WTC11 (cell line): ENCODE measurements around the gene CCR1. TPM values are rescaled to one million over a fixed set of nuclear protein-coding genes. Genes with fewer than 3 reads are reported as not detected.
"Not testable (repeated sequence)": the region's sequence is repeated elsewhere in the genome, so short reads cannot be mapped to it uniquely, and the experiment has no call there.

Source experiments
- ATAC-seq: fragments of 200-7000 bp; cut with Tn5 transposase; 2 replicates; pipeline ENCODE4 v1.10.0; 2021; ENCODE audit warnings: mild to moderate bottlenecking, moderate library complexity
- CTCF ChIA-PET: fragments of 300-600 bp; sonication (Branson Sonifier 250); formaldehyde crosslinking; loops from one replicate; lab custom pipeline; 2021; ENCODE audit warnings: antibody characterized with exemption; lab: Charles Lee
- POLR2A ChIA-PET: fragments of 350-600 bp; sonication (Branson Sonifier 250); formaldehyde crosslinking; loops from one replicate; lab custom pipeline; 2021; ENCODE audit warnings: antibody characterized with exemption; lab: Charles Lee
- DNase-seq: peaks from one replicate; pipeline ENCODE4 v3.0.0; 2021; ENCODE audit warnings: low spot score
- H3K27ac Mint-ChIP-seq: 2 replicates; pipeline ENCODE4 v1.8.0; 2021; ENCODE audit warnings: mixed read lengths
- H3K27me3 Mint-ChIP-seq: 2 replicates; pipeline ENCODE4 v1.8.0; 2021; ENCODE audit warnings: low read depth, mild to moderate bottlenecking, moderate library complexity, mixed read lengths
- H3K36me3 Mint-ChIP-seq: 2 replicates; pipeline ENCODE4 v1.8.0; 2021; ENCODE audit warnings: mixed read lengths
- H3K4me1 Mint-ChIP-seq: 2 replicates; pipeline ENCODE4 v1.8.0; 2022; ENCODE audit warnings: mixed read lengths
- H3K4me3 Mint-ChIP-seq: 2 replicates; pipeline ENCODE4 v1.8.0; 2021; ENCODE audit warnings: mild to moderate bottlenecking, moderate library complexity, mixed read lengths
- H3K9me3 Mint-ChIP-seq: 2 replicates; pipeline ENCODE4 v1.8.0; 2021; ENCODE audit warnings: mixed read lengths
- AFF4 ChIP-seq: sonication (generic); formaldehyde crosslinking; IDR thresholded peaks from 2 replicates; pipeline ENCODE4 v1.8.1; 2023; ENCODE audit warnings: mild to moderate bottlenecking, missing genetic modification reagents, borderline replicate concordance
- ARID4B ChIP-seq: sonication (generic); formaldehyde crosslinking; IDR thresholded peaks from 2 replicates; pipeline ENCODE4 v1.8.0; 2023; ENCODE audit warnings: missing genetic modification reagents, mild to moderate bottlenecking, borderline replicate concordance
- CREB1 ChIP-seq: sonication (generic); formaldehyde crosslinking; IDR thresholded peaks from 2 replicates; pipeline ENCODE4 v1.8.0; 2023; ENCODE audit warnings: mild to moderate bottlenecking, missing genetic modification reagents
- ERG ChIP-seq: fragments of 250-450 bp; sonication (Bioruptor Pico); IDR thresholded peaks from 2 replicates; pipeline ENCODE4 v1.8.0; 2021; ENCODE audit warnings: mild to moderate bottlenecking
- HMGXB4 ChIP-seq: sonication (generic); formaldehyde crosslinking; IDR thresholded peaks from 2 replicates; pipeline ENCODE4 v1.8.1; 2023; ENCODE audit warnings: mild to moderate bottlenecking, moderate library complexity, missing genetic modification reagents
- NFATC4 ChIP-seq: fragments of 250-450 bp; sonication (Bioruptor Pico); IDR thresholded peaks from 2 replicates; pipeline ENCODE4 v1.9.0; 2021; ENCODE audit warnings: mild to moderate bottlenecking
- NFE2L1 ChIP-seq: sonication (generic); formaldehyde crosslinking; IDR thresholded peaks from 2 replicates; pipeline ENCODE4 v1.8.1; 2023; ENCODE audit warnings: missing genetic modification reagents
- NFYB ChIP-seq: sonication (generic); formaldehyde crosslinking; conservative IDR thresholded peaks from 2 replicates; pipeline ENCODE4 v1.8.0; 2022; ENCODE audit warnings: low read depth, missing genetic modification reagents
- NR2C2 ChIP-seq: sonication (generic); formaldehyde crosslinking; IDR thresholded peaks from 2 replicates; pipeline ENCODE4 v1.8.0; 2022; ENCODE audit warnings: mild to moderate bottlenecking, missing genetic modification reagents
- RELA ChIP-seq: sonication (generic); formaldehyde crosslinking; IDR thresholded peaks from 2 replicates; pipeline ENCODE4 v1.8.1; 2022; ENCODE audit warnings: missing genetic modification reagents, mild to moderate bottlenecking, borderline replicate concordance
- SMAD4 ChIP-seq: sonication (generic); formaldehyde crosslinking; IDR thresholded peaks from 2 replicates; pipeline ENCODE4 v1.8.0; 2022; ENCODE audit warnings: mild to moderate bottlenecking, missing genetic modification reagents
- STAT6 ChIP-seq: sonication (generic); formaldehyde crosslinking; conservative IDR thresholded peaks from 2 replicates; pipeline ENCODE4 v1.8.1; 2023; ENCODE audit warnings: mild to moderate bottlenecking, low read depth, missing genetic modification reagents, moderate library complexity
- ZNF317 ChIP-seq: sonication (generic); formaldehyde crosslinking; IDR thresholded peaks from 2 replicates; pipeline ENCODE4 v1.8.1; 2023; ENCODE audit warnings: low read depth, mild to moderate bottlenecking, moderate library complexity, missing genetic modification reagents, borderline replicate concordance
- total RNA-seq: library from RNA; stranded (reverse); gene quantifications from 3 replicates; pipeline ENCODE4 v1.2.3, GENCODE V29; 2021

CCR1 gene
- total RNA-seq, 1 experiment from 2014 or later, result not detected

- TF ChIP-seq ZNF317 (CRISPR knock-in tag), result no peak
Observed at GRCh38 chr3:46209053-46209452, 940 bp upstream of the CCR1 start (continued).

- POLR2A ChIA-PET, result not testable (repeated sequence)
- CTCF ChIA-PET, result interaction anchor here (0.5 to 3.6 kb wide), 27 partner anchors 9 to 269 kb away, joined by 3 to 36 read pairs (median 6); partner anchors contain the start of gene CCR5
Observed at GRCh38 chr3:46207514-46207913, 599 bp downstream of the CCR1 start.

GRCh38 chr3:46206282-46207015, 1.7 kb downstream of the CCR1 start:
- DNase-seq (no peak), ATAC-seq (no peak)
- Mint-ChIP-seq H3K9me3 (peaks cover 4% of the 10 kb centered on the region; the same call in 1 of the 2 replicates), H3K27me3 (no peaks in the 10 kb centered on the region), H3K4me3 (no peak overlapping the region), H3K27ac (no peak overlapping the region), H3K4me1 (peaks cover 15% of the 10 kb centered on the region), H3K36me3 (no peaks in the 10 kb centered on the region)
- TF ChIP-seq HMGXB4 (CRISPR knock-in tag), result no peak
- TF ChIP-seq NFE2L1 (CRISPR knock-in tag), result no peak
- no peak for TF ChIP-seq ARID4B (CRISPR knock-in tag)
- no peak for TF ChIP-seq RELA (CRISPR knock-in tag)
- no peak for TF ChIP-seq NR2C2 (CRISPR knock-in tag)
- no peak for TF ChIP-seq STAT6 (CRISPR knock-in tag)
- CTCF ChIA-PET, result interaction anchor here (1.7 to 3.6 kb wide), 2 partner anchors 125 to 172 kb away, joined by 6 to 17 read pairs; no protein-coding TSS in a partner anchor
- POLR2A ChIA-PET, result no interaction called here

More at GRCh38 chr3:46207514-46207913, 599 bp downstream of the CCR1 start:
- DNase-seq, H3K4me3 Mint-ChIP-seq, H3K9me3 Mint-ChIP-seq, ATAC-seq, H3K36me3 Mint-ChIP-seq, H3K27ac Mint-ChIP-seq, H3K27me3 Mint-ChIP-seq: not testable (repeated sequence)
- H3K4me1 Mint-ChIP-seq, result peaks cover 15% of the 10 kb centered on the region

GRCh38 chr3:46205286-46205960, 2.7 kb downstream of the CCR1 start:
- H3K4me3 Mint-ChIP-seq, result no peak overlapping the region
- no peak overlapping the region for H3K27ac Mint-ChIP-seq
- H3K4me1 Mint-ChIP-seq, result peaks cover 15% of the 10 kb centered on the region
- no peak for TF ChIP-seq ERG (CRISPR knock-in tag)
- no peak for TF ChIP-seq SMAD4 (CRISPR knock-in tag)
- no peak for TF ChIP-seq CREB1 (CRISPR knock-in tag)
- TF ChIP-seq NFATC4 (CRISPR knock-in tag), result no peak
- no peak for TF ChIP-seq AFF4 (CRISPR knock-in tag)
- TF ChIP-seq NFYB (CRISPR knock-in tag), result no peak
- DNase-seq, result no peak
- CTCF ChIA-PET, result interaction anchor here (1.2 kb wide), 1 partner anchor 267 kb away, joined by 3 read pairs; no protein-coding TSS in a partner anchor
- no peak for ATAC-seq
- H3K9me3 Mint-ChIP-seq, result peaks cover 4% of the 10 kb centered on the region; the same call in 1 of the 2 replicates
- no peaks in the 10 kb centered on the region for H3K27me3 Mint-ChIP-seq
- no peaks in the 10 kb centered on the region for H3K36me3 Mint-ChIP-seq
- POLR2A ChIA-PET, result no interaction called here
